Endothelial cell of umbilical vein (primary cell): ENCODE measurements around the gene H3-3A. TPM values are rescaled to one million over a fixed set of nuclear protein-coding genes. Genes with fewer than 3 reads are reported as not detected.

Experiments
- BruUV-seq: library from RNA; stranded (reverse); fragments of 400-500 nt; replicated peaks from 2 replicates; lab custom pipeline; 2021; lab: Mats Ljungman, UMichigan
- CTCF ChIA-PET: fragments of 300-600, 350-600 bp; sonication (Branson Sonifier 250); formaldehyde crosslinking; loops from one replicate; lab custom pipeline; 2021; ENCODE audit warnings: antibody characterized with exemption, inconsistent platforms; lab: Charles Lee
- POLR2A ChIA-PET: fragments of 300-600, 350-600 bp; sonication (Branson Sonifier 250); formaldehyde crosslinking; loops from one replicate; lab custom pipeline; 2021; ENCODE audit warnings: antibody characterized with exemption, inconsistent platforms; lab: Charles Lee
- DNase-seq: peaks from one replicate; pipeline ENCODE4 v3.0.0-alpha.2; 2011; ENCODE audit warnings: low read depth, low spot score
- FAIRE-seq: peaks from 2 replicates; lab custom pipeline; 2011; peaks lifted over from hg19 to GRCh38; lab: Jason Lieb, UNC
- H2AFZ ChIP-seq: 2 replicates; pipeline ENCODE4 v1.6.0; 2012; ENCODE audit warnings: low read depth, low read length, control low read depth, inconsistent platforms
- H3K27ac ChIP-seq: 2 replicates; pipeline ENCODE4 v1.5.1; 2011; ENCODE audit warnings: low read depth, mild to moderate bottlenecking, control low read depth, low read length, moderate library complexity; ENCODE audit not compliant: insufficient read depth
- H3K27me3 ChIP-seq, 2 experiments: 2 replicates each; pipeline versions ENCODE4 v1.6.0 to v1.6.1; 2011; ENCODE audit warnings: low read length in 2 of 2, mixed read lengths in 1 of 2; ENCODE audit not compliant: control insufficient read depth in 2 of 2, insufficient read depth in 2 of 2
- H3K36me3 ChIP-seq, 2 experiments: 2 replicates in 1 of 2; 3 replicates in 1 of 2; pipeline ENCODE4 v1.5.1; 2011; ENCODE audit warnings: low read length in 2 of 2, mild to moderate bottlenecking in 1 of 2, moderate library complexity in 1 of 2; ENCODE audit not compliant: control insufficient read depth in 2 of 2, insufficient read depth in 2 of 2; ENCODE audit errors: extremely low read depth in 1 of 2
- H3K4me1 ChIP-seq: 3 replicates; pipeline ENCODE4 v1.5.1; 2011; ENCODE audit warnings: mild to moderate bottlenecking, low read length; ENCODE audit not compliant: control insufficient read depth, insufficient read depth; ENCODE audit errors: extremely low read depth
- H3K4me2 ChIP-seq: 2 replicates; pipeline ENCODE4 v1.6.1; 2011; ENCODE audit warnings: low read length, control low read depth, mixed read lengths; ENCODE audit not compliant: insufficient read depth
- H3K4me3 ChIP-seq, 3 experiments: fragments of 200-600 bp in 1 of 3; sonication (generic), shearing (Covaris generic) in 1 of 3; replicated peaks in 1 of 3; 2 replicates each; pipeline ENCODE4 v1.5.1; 2011 to 2016; ENCODE audit warnings: control low read depth in 3 of 3, low read length in 3 of 3, mild to moderate bottlenecking in 2 of 3, inconsistent platforms in 1 of 3, low read depth in 1 of 3, moderate library complexity in 1 of 3; ENCODE audit not compliant: insufficient read depth in 1 of 3
- H3K79me2 ChIP-seq: 2 replicates; pipeline ENCODE4 v1.6.0; 2012; ENCODE audit warnings: low read length, inconsistent platforms; ENCODE audit not compliant: control insufficient read depth, insufficient read depth
- H3K9ac ChIP-seq: replicated peaks from 2 replicates; pipeline ENCODE3; 2011; ENCODE audit warnings: low read length, control low read depth; ENCODE audit not compliant: insufficient read depth; ENCODE audit errors: extremely low read depth
- H3K9me1 ChIP-seq: replicated peaks from 3 replicates; pipeline ENCODE4 v1.6.0; 2011; ENCODE audit warnings: mild to moderate bottlenecking, low read length; ENCODE audit not compliant: control insufficient read depth, insufficient read depth; ENCODE audit errors: extremely low read depth
- H3K9me3 ChIP-seq: replicated peaks from 2 replicates; pipeline ENCODE4 v1.5.1; 2012; ENCODE audit warnings: low read length, inconsistent platforms; ENCODE audit not compliant: control insufficient read depth, insufficient read depth
- H4K20me1 ChIP-seq: replicated peaks from 2 replicates; pipeline ENCODE3; 2011; ENCODE audit warnings: mild to moderate bottlenecking, low read length; ENCODE audit not compliant: control insufficient read depth, insufficient read depth; ENCODE audit errors: extremely low read depth
- CTCF ChIP-seq, 2 donors: IDR thresholded peaks; 1 replicate in 1 of 2; 2 replicates in 1 of 2; pipeline ENCODE4 v1.5.1; 2011; ENCODE audit warnings: low read length in 2 of 2, mild to moderate bottlenecking in 2 of 2, moderate library complexity in 2 of 2, control low read depth in 1 of 2, inconsistent platforms in 1 of 2, low read depth in 1 of 2; ENCODE audit not compliant: insufficient read depth in 1 of 2; ENCODE audit errors: extremely low read depth in 1 of 2
- EZH2 ChIP-seq: IDR thresholded peaks from 2 replicates; pipeline ENCODE4 v1.6.1; 2012; ENCODE audit warnings: borderline replicate concordance, low read depth, mild to moderate bottlenecking, moderate library complexity, low read length, inconsistent platforms; ENCODE audit not compliant: severe bottlenecking
- FOS ChIP-seq: IDR thresholded peaks from 2 replicates; pipeline ENCODE4 v1.6.1; 2011; ENCODE audit warnings: mild to moderate bottlenecking, low read length, moderate library complexity, borderline replicate concordance; ENCODE audit not compliant: insufficient read depth
- GATA2 ChIP-seq: IDR thresholded peaks from 2 replicates; pipeline ENCODE4 v1.7.0; 2011; ENCODE audit warnings: low read depth, mild to moderate bottlenecking, moderate library complexity, mixed read lengths, low read length; ENCODE audit not compliant: insufficient read length, insufficient read depth
- JUN ChIP-seq: IDR thresholded peaks from 2 replicates; pipeline ENCODE4 v1.6.1; 2011; ENCODE audit warnings: borderline replicate concordance, low read depth; ENCODE audit not compliant: insufficient read length, insufficient read depth
- MAX ChIP-seq: IDR thresholded peaks from 2 replicates; pipeline ENCODE4 v1.6.1; 2011; ENCODE audit not compliant: insufficient read depth, insufficient read length
- MYC ChIP-seq: IDR thresholded peaks from one replicate; pipeline ENCODE4 v1.6.1; 2011; ENCODE audit warnings: mild to moderate bottlenecking, low read depth, low read length
- POLR2A ChIP-seq: IDR thresholded peaks from 2 replicates; pipeline ENCODE4 v1.6.1; 2012; ENCODE audit warnings: low read depth, mild to moderate bottlenecking, control low read depth, low read length
- POLR2AphosphoS5 ChIP-seq: IDR thresholded peaks from 2 replicates; pipeline ENCODE4 v1.6.1; 2012; ENCODE audit warnings: low read depth, mild to moderate bottlenecking, control low read depth, low read length, moderate library complexity; ENCODE audit not compliant: insufficient read depth
- dilution Hi-C: fragments of 300-500 bp; cut with MboI; formaldehyde crosslinking; loops from one replicate; pipeline ENCODE4 v1.15.0; 2019; ENCODE audit warnings: low sequenced_read_pairs; ENCODE audit not compliant: extremely low pct_ligation_motif_present
- intact Hi-C: fragments of 100-400 bp; cut with micrococcal nuclease; formaldehyde crosslinking; loops from one replicate; pipeline ENCODE4 v1.10.0; 2022
- polyA plus RNA-seq, 4 experiments: library from polyadenylated mRNA; depleted of rRNA in 3 of 4; stranded (reverse) in 3 of 4; unstranded in 1 of 4; fragments of >200 nt; gene quantifications; 2 replicates each; pipeline versions ENCODE4 v1.2.1 to v1.2.3, GENCODE V29; 2011 to 2012; ENCODE audit warnings: missing spikeins in 1 of 4
- total RNA-seq: library from RNA; stranded (reverse); gene quantifications from 2 replicates; pipeline ENCODE4 v1.2.3, GENCODE V29; 2021

The H3-3A gene
- total and polyA plus RNA-seq, 2 donors (not counting 3 experiments of a cell fraction or from before 2014, with no cell fraction given), result 426 to 477 TPM

GRCh38 chr1:226048886-226049285 lies 13.6 kb upstream of the H3-3A start:
- dilution Hi-C loops (no loop called here), intact Hi-C loops (no loop called here)
- no TSS peak for BruUV-seq
- H3K4me2 ChIP-seq, result no peak overlapping the region
- H3K36me3 ChIP-seq, result no peaks in the 10 kb centered on the region
- TF ChIP-seq MAX (no peak), FOS (no peak), POLR2A (no peak), CTCF (IDR thresholded peaks at IDR 0.05; ENCODE audit: extremely low read depth in 1 of 2, insufficient read depth in 1 of 2, low read depth in 1 of 2, low read length in 2 of 2) (no peak), MYC (no peak), EZH2 (no peak), JUN (no peak), POLR2AphosphoS5 (no peak), GATA2 (no peak)
- H3K79me2 ChIP-seq, result no peaks in the 10 kb centered on the region
- no peak for DNase-seq
- H3K27me3 ChIP-seq, result peaks cover 6 to 15% of the 10 kb centered on the region in 2 experiments
- H3K9ac ChIP-seq, result no peak overlapping the region
- no peaks in the 10 kb centered on the region for H4K20me1 ChIP-seq
- ChIA-PET POLR2A (no interaction called here), CTCF (no interaction called here)
- no peak for FAIRE-seq
- H3K9me3 ChIP-seq, result no peaks in the 10 kb centered on the region
- no peaks in the 10 kb centered on the region for H3K9me1 ChIP-seq
- no peak overlapping the region for H3K27ac ChIP-seq
- H2AFZ ChIP-seq, result no peak overlapping the region
- H3K4me1 ChIP-seq, result no peaks in the 10 kb centered on the region
- no peak overlapping the region for H3K4me3 ChIP-seq
